CD14-positive monocyte (primary cell): ENCODE measurements around the gene WASF2. TPM values are rescaled to one million over a fixed set of nuclear protein-coding genes. Genes with fewer than 3 reads are reported as not detected.

Source experiments
- DNase-seq, 3 donors: peaks; one replicate each; pipeline ENCODE4 v3.0.0-alpha.2; 2011 to 2022
- H2AFZ ChIP-seq: 2 replicates; pipeline ENCODE4 v1.6.0; 2012; ENCODE audit warnings: mild to moderate bottlenecking, low read depth, low read length, inconsistent platforms; ENCODE audit not compliant: insufficient read depth, poor library complexity, severe bottlenecking
- H3K27ac ChIP-seq, 2 donors: 1 replicate in 1 of 2; 2 replicates in 1 of 2; pipeline ENCODE4 v1.5.1; 2012 to 2013; ENCODE audit warnings: low read length in 2 of 2, control low read depth in 1 of 2, inconsistent platforms in 1 of 2, low read depth in 1 of 2, mild to moderate bottlenecking in 1 of 2
- H3K27me3 ChIP-seq, 2 donors: one replicate each; pipeline versions ENCODE4 v1.6.0 to v1.6.1; 2011 to 2013; ENCODE audit warnings: low read length in 2 of 2; ENCODE audit not compliant: control insufficient read depth in 2 of 2, insufficient read depth in 2 of 2
- H3K36me3 ChIP-seq, 2 donors: replicated peaks in 1 of 2; 1 replicate in 1 of 2; 2 replicates in 1 of 2; pipeline versions ENCODE4 v1.5.1 to v1.6.1; 2012 to 2013; ENCODE audit warnings: low read length in 2 of 2, control low read depth in 1 of 2, inconsistent platforms in 1 of 2, mild to moderate bottlenecking in 1 of 2; ENCODE audit not compliant: insufficient read depth in 2 of 2, control insufficient read depth in 1 of 2
- H3K4me1 ChIP-seq, 2 donors: 1 replicate in 1 of 2; 2 replicates in 1 of 2; pipeline versions ENCODE4 v1.5.1 to v1.6.1; 2012 to 2013; ENCODE audit warnings: low read length in 2 of 2, control low read depth in 1 of 2, inconsistent platforms in 1 of 2, mild to moderate bottlenecking in 1 of 2, moderate library complexity in 1 of 2; ENCODE audit not compliant: insufficient read depth in 2 of 2, control insufficient read depth in 1 of 2
- H3K4me2 ChIP-seq: replicated peaks from 2 replicates; pipeline ENCODE3; 2012; ENCODE audit warnings: low read length, moderate library complexity, mild to moderate bottlenecking; ENCODE audit not compliant: poor library complexity, severe bottlenecking; ENCODE audit errors: extremely low read depth
- H3K4me3 ChIP-seq, 3 experiments: fragments of 200-600 bp in 1 of 3; sonication (generic) in 1 of 3; replicated peaks in 1 of 3; 1 replicate in 2 of 3; 2 replicates in 1 of 3; pipeline ENCODE4 v1.5.1; 2011 to 2013; ENCODE audit warnings: low read length in 3 of 3, mild to moderate bottlenecking in 3 of 3, control low read depth in 2 of 3, low read depth in 2 of 3, inconsistent platforms in 1 of 3, moderate library complexity in 1 of 3
- H3K79me2 ChIP-seq: 2 replicates; pipeline ENCODE4 v1.6.0; 2012; ENCODE audit warnings: mild to moderate bottlenecking, control low read depth, inconsistent platforms, low read length, moderate library complexity; ENCODE audit not compliant: insufficient read depth
- H3K9ac ChIP-seq: 2 replicates; pipeline ENCODE4 v1.6.0; 2017; ENCODE audit warnings: low read length, mild to moderate bottlenecking; ENCODE audit not compliant: insufficient read depth, poor library complexity, severe bottlenecking
- H3K9me3 ChIP-seq, 2 donors: replicated peaks in 1 of 2; 1 replicate in 1 of 2; 2 replicates in 1 of 2; pipeline versions ENCODE4 v1.5.1 to v1.6.1; 2012 to 2013; ENCODE audit warnings: low read length in 2 of 2, control low read depth in 1 of 2; ENCODE audit not compliant: control insufficient read depth in 1 of 2, insufficient read depth in 1 of 2
- H4K20me1 ChIP-seq: 2 replicates; pipeline ENCODE4 v1.6.0; 2012; ENCODE audit warnings: mild to moderate bottlenecking, low read length, control low read depth, moderate library complexity; ENCODE audit not compliant: insufficient read depth
- H3K27ac Mint-ChIP-seq, 7 donors: one replicate each; pipeline ENCODE4 v1.8.0; 2020; ENCODE audit warnings: mild to moderate bottlenecking in 7 of 7, mixed read lengths in 7 of 7, moderate library complexity in 6 of 7, inconsistent platforms in 2 of 7
- H3K27me3 Mint-ChIP-seq, 3 donors: one replicate each; pipeline ENCODE4 v1.8.0; 2021 to 2022; ENCODE audit warnings: low read depth in 3 of 3, mild to moderate bottlenecking in 3 of 3, mixed read lengths in 3 of 3, moderate library complexity in 3 of 3, inconsistent platforms in 1 of 3
- H3K36me3 Mint-ChIP-seq, 2 donors: one replicate each; pipeline ENCODE4 v1.8.0; 2020; ENCODE audit warnings: mixed read lengths in 2 of 2, inconsistent platforms in 1 of 2, mild to moderate bottlenecking in 1 of 2
- H3K4me1 Mint-ChIP-seq: one replicate; pipeline ENCODE4 v1.8.0; 2020; ENCODE audit warnings: mild to moderate bottlenecking, mixed read lengths
- H3K4me3 Mint-ChIP-seq, 2 donors: one replicate each; pipeline ENCODE4 v1.8.0; 2020; ENCODE audit warnings: mild to moderate bottlenecking in 2 of 2, mixed read lengths in 2 of 2, moderate library complexity in 1 of 2
- H3K9me3 Mint-ChIP-seq, 7 donors: one replicate each; pipeline ENCODE4 v1.8.0; 2020 to 2022; ENCODE audit warnings: mixed read lengths in 7 of 7, mild to moderate bottlenecking in 6 of 7, moderate library complexity in 6 of 7, inconsistent platforms in 2 of 7
- WGBS: methylation state at CpG from one replicate; pipeline ENCODE4 v1.1.5; 2013; ENCODE audit warnings: missing lambda C conversion rate; ENCODE audit not compliant: insufficient coverage; 5-methylcytosine and 5-hydroxymethylcytosine counted together
- intact Hi-C, 2 donors: fragments of 100-400 bp; cut with micrococcal nuclease; formaldehyde crosslinking; loops; one replicate each; pipeline versions ENCODE4 v1.15.0 to v1.15.1; 2023
- polyA plus RNA-seq, 3 donors: library from polyadenylated mRNA; depleted of rRNA in 1 of 3; unstranded in 2 of 3; stranded (reverse) in 1 of 3; fragments of 300-500 nt in 2 of 3; fragments of >200 nt in 1 of 3; fragmentation: Illumina TruSeq in 2 of 3; gene quantifications; 1 replicate in 2 of 3; 2 replicates in 1 of 3; pipeline ENCODE4 v1.2.3, GENCODE V29; 2012 to 2021
- TF ChIP-seq, protein P1 (sequence below): fragments of 200-600 bp; IDR thresholded peaks from one replicate; pipeline ENCODE4 v1.8.0; 2022; ENCODE audit warnings: antibody characterized with exemption, mild to moderate bottlenecking

WASF2 gene
- polyA plus RNA-seq, 3 donors, result 53.5 to 91.6 (median 86.4) TPM

- Mint-ChIP-seq H3K4me1 (peaks cover 16% of the 10 kb centered on the region), H3K9me3 (peaks cover 0 to 5% (median 0%) of the 10 kb centered on the region in 7 donors), H3K36me3 (no peaks in the 10 kb centered on the region), H3K27ac (peak overlapping the region in 1 of 7 donors; percentile 68), H3K4me3 (no peak overlapping the region), H3K27me3 (peaks cover 13 to 25% (median 20%) of the 10 kb centered on the region in 3 donors)
- intact Hi-C loops, result loop anchor here (1.0 to 10.0 kb wide), 5 partner anchors 37 to 291 kb away; no protein-coding TSS in a partner anchor
- peaks cover 0 to 17% of the 10 kb centered on the region in 2 donors for H3K27me3 ChIP-seq
- H3K9ac ChIP-seq, result no peak overlapping the region
- TF ChIP-seq, protein P1, sequence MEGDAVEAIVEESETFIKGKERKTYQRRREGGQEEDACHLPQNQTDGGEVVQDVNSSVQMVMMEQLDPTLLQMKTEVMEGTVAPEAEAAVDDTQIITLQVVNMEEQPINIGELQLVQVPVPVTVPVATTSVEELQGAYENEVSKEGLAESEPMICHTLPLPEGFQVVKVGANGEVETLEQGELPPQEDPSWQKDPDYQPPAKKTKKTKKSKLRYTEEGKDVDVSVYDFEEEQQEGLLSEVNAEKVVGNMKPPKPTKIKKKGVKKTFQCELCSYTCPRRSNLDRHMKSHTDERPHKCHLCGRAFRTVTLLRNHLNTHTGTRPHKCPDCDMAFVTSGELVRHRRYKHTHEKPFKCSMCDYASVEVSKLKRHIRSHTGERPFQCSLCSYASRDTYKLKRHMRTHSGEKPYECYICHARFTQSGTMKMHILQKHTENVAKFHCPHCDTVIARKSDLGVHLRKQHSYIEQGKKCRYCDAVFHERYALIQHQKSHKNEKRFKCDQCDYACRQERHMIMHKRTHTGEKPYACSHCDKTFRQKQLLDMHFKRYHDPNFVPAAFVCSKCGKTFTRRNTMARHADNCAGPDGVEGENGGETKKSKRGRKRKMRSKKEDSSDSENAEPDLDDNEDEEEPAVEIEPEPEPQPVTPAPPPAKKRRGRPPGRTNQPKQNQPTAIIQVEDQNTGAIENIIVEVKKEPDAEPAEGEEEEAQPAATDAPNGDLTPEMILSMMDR, result peak; percentile 95
- no peak overlapping the region for H3K27ac ChIP-seq
- H3K4me1 ChIP-seq, result peaks cover 16 to 18% of the 10 kb centered on the region in 2 donors
- peaks cover 7% of the 10 kb centered on the region for H4K20me1 ChIP-seq
- no peaks in the 10 kb centered on the region for H3K9me3 ChIP-seq
- H3K79me2 ChIP-seq, result no peaks in the 10 kb centered on the region
- H2AFZ ChIP-seq, result no peak overlapping the region
- no peaks in the 10 kb centered on the region for H3K36me3 ChIP-seq
- 0% methylated on average over 6 of the region's 10 CpGs for WGBS
- H3K4me2 ChIP-seq, result no peak overlapping the region
- peak; percentile 67 to 76 (median 69) for DNase-seq
- H3K4me3 ChIP-seq, result no peak overlapping the region
Measured at GRCh38 chr1:27395441-27396195, 94.3 kb downstream of the WASF2 start.

- H3K4me1 Mint-ChIP-seq, result peaks cover 16% of the 10 kb centered on the region
- DNase-seq, result no peak
- Histone ChIP-seq H3K27ac (no peak overlapping the region), H3K4me2 (no peak overlapping the region), H4K20me1 (peaks cover 6% of the 10 kb centered on the region), H3K4me3 (no peak overlapping the region), H3K79me2 (no peaks in the 10 kb centered on the region), H3K36me3 (no peaks in the 10 kb centered on the region), H3K9me3 (no peaks in the 10 kb centered on the region), H3K4me1 (peaks cover 16 to 18% of the 10 kb centered on the region in 2 donors), H3K27me3 (peaks cover 0 to 19% of the 10 kb centered on the region in 2 donors), H2AFZ (no peak overlapping the region), H3K9ac (no peak overlapping the region)
- H3K9me3 Mint-ChIP-seq, result peaks cover 0 to 5% (median 0%) of the 10 kb centered on the region in 7 donors
- TF ChIP-seq, protein P1, result no peak
- H3K36me3 Mint-ChIP-seq, result no peaks in the 10 kb centered on the region
- intact Hi-C loops, result loop anchor here (1.0 to 10.0 kb wide), 5 partner anchors 36 to 290 kb away; no protein-coding TSS in a partner anchor
- peak overlapping the region in 1 of 7 donors; percentile 36 for H3K27ac Mint-ChIP-seq
- H3K4me3 Mint-ChIP-seq, result no peak overlapping the region
- H3K27me3 Mint-ChIP-seq, result peaks cover 16 to 25% (median 20%) of the 10 kb centered on the region in 3 donors
- 91% methylated on average over 1 of the region's 1 CpG for WGBS
Measured at GRCh38 chr1:27394925-27395324, 95.0 kb downstream of the WASF2 start.
